Measurements from ENCODE around the gene PPARD. TPM values are rescaled to one million over a fixed set of nuclear protein-coding genes. Genes with fewer than 3 reads are reported as not detected.

PPARD gene
- total RNA-seq, 2 donors from 2014 or later = 6.0 to 11.2 TPM

DNA sequence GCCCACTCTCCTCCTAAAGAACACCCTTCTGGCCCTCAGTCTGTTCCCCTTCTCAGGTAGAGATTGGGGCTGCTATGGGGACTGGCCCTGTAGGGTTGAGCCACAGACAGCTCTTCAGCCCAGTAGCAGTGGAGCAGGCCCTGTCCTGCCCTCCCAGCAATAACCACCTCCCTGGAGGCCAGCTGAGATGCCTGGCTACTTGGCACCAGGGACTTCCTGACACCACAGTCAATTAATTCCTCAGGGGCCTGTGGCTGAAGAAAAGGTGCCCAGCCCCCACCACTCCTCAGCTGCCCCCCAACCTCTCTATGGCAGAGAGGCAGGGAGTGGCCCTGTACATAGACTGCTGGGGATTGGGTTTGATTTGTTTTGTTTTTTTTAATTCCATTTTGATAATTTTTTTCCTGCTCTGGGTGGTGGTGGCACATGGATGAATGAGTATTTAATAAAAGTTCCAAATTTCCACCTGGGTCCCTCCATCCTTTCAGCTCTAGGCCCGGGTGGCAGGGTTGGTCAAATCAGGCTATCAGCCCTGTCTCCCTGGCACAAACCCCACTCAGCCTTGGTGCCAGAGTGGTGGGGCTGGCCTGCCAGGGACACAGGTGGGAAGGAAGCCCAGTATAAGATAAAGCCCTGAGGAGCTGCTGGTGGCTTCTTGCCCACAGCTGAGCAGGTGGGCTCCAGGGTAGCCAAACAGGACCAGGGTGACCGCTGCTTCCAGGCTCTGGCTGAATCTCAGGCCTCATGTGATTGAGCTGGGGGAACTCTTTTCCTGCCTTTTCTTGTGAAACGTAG lies 46.6 kb upstream of the PPARD start:
- H3K36me3 ChIP-seq (replicated peaks in 1 of 2; ENCODE audit: insufficient read depth in 1 of 2, low read depth in 2 of 2) = peaks cover 0 to 8% of the 10 kb centered on the region in 2 donors
- TF ChIP-seq POLR2A (IDR thresholded peaks at IDR 0.05) = no peak
- TF ChIP-seq, protein P1, sequence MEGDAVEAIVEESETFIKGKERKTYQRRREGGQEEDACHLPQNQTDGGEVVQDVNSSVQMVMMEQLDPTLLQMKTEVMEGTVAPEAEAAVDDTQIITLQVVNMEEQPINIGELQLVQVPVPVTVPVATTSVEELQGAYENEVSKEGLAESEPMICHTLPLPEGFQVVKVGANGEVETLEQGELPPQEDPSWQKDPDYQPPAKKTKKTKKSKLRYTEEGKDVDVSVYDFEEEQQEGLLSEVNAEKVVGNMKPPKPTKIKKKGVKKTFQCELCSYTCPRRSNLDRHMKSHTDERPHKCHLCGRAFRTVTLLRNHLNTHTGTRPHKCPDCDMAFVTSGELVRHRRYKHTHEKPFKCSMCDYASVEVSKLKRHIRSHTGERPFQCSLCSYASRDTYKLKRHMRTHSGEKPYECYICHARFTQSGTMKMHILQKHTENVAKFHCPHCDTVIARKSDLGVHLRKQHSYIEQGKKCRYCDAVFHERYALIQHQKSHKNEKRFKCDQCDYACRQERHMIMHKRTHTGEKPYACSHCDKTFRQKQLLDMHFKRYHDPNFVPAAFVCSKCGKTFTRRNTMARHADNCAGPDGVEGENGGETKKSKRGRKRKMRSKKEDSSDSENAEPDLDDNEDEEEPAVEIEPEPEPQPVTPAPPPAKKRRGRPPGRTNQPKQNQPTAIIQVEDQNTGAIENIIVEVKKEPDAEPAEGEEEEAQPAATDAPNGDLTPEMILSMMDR (IDR thresholded peaks at IDR 0.05) = no peak
- intact Hi-C loops (cut with DNase I) = loop anchor here (5.0 kb wide), 1 partner anchor 157 kb away; the partner anchor contains the start of gene FANCE
- ATAC-seq (no peak), DNase-seq (no peak)
- no peaks in the 10 kb centered on the region for H3K9me3 ChIP-seq
- no peaks in the 10 kb centered on the region for H3K27me3 ChIP-seq
- peaks cover 35% of the 10 kb centered on the region for H3K4me1 ChIP-seq
- H3K4me3 ChIP-seq = no peak overlapping the region
- 31 to 56% methylated on average over 1 to 3 of the region's 3 CpGs for WGBS, 2 donors
- no peak overlapping the region for H3K27ac ChIP-seq

DNA sequence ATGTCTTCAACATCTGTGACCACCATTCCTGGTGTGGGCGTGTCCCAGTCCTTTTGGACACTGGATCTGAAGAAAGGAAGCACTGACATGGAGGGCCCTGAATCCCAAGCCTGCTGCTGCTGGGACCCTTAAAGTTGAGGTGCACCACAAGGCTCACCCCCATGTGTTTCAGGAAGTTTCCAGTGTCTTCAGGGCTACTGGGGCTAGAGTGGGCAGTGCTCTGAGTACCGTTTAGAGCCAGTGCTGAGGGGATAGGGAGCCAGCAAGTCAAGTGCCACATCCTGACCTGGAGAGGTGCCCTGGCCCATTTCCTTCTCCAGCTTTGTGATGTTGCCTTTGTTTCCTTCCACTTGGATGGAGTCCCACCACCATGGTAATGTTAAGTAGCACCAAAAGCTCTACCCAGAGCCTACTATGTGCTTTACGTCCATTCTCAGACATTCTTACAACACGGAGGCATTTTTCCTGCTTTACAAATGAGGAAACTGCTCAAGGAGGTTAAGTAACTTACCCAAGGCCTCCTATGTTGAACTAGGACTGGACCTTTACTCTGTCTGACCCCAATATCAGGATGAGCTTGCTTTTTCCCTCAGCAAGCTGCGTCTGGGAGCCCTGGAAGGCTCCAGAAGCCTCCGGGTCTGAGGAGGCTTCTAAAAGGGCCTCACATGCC lies 45.3 kb upstream of the PPARD start:
- TF ChIP-seq, protein P1 (IDR thresholded peaks at IDR 0.05) = no peak
- TF ChIP-seq POLR2A (IDR thresholded peaks at IDR 0.05) = no peak
- Histone ChIP-seq H3K27ac (peak overlapping the region in 3 of 4 donors; percentile 32 to 76 (median 74)), H3K9me3 (no peaks in the 10 kb centered on the region), H3K36me3 (replicated peaks in 1 of 2; ENCODE audit: insufficient read depth in 1 of 2, low read depth in 2 of 2) (peaks cover 0 to 3% of the 10 kb centered on the region in 2 donors), H3K4me1 (peaks cover 35% of the 10 kb centered on the region), H3K4me3 (no peak overlapping the region), H3K27me3 (no peaks in the 10 kb centered on the region)
- DNase-seq (no peak), ATAC-seq (no peak)
- WGBS, 2 donors = 40 to 41% methylated on average over 4 to 6 of the region's 6 CpGs
- intact Hi-C loops (cut with DNase I) = loop anchor here (5.0 kb wide), 1 partner anchor 155 kb away; the partner anchor contains the start of gene FANCE

DNA sequence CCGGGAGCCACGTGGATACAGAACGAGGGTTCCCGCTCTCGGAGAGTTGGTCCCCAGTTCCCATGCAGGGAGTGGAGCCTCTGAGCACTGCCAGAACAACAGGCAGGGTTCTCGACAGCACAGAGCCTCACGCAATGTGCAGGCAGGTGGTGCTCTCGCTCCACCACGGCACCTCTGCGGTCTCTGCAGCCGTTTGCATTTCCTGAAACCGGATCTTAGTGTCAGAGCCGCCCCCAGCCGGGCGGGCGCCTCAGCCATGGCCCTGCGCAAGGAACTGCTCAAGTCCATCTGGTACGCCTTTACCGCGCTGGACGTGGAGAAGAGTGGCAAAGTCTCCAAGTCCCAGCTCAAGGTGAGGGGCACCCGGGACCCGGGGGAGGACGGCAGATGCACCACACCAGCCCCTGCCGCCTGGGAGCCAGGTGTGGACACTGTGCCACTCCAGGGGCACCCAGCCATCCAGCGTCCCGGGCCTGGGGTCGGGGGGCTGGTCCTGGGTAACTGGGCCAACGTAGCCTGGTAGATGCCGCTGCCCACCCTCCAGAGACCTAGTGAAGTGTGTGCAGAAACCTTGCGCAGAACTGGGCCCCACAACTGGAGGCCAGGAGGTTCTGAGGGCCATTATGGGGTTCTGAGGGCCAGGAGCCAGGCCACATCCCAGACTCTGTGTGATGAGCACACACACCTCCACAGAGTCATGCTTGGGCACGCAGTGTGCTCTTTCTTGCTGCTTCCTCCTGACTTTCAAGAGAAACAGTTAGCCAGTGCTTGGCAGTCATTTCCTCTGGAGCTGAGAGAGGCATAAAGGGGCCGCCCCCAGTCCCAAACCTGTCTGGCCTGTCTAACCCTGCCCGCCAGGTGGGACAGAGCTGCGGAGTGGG lies 44.5 kb upstream of the PPARD start, which contains the start of gene DEF6:
TSS of gene DEF6 (plus strand) at position 218 of the 881 bp plus-strand sequence. CDS start at position 257, 39 bp downstream.
- intact Hi-C loops (cut with DNase I) = loop anchor here (5.0 kb wide), 1 partner anchor 154 kb away; the partner anchor contains the start of gene FANCE
- Histone ChIP-seq H3K27ac (peak within 1 kb of the TSS; percentile 32 to 76 (median 59)), H3K4me1 (peaks cover 35% of the 10 kb centered on the region), H3K9me3 (no peaks in the 10 kb centered on the region), H3K36me3 (replicated peaks in 1 of 2; ENCODE audit: insufficient read depth in 1 of 2, low read depth in 2 of 2) (peaks cover 0 to 3% of the 10 kb centered on the region in 2 donors), H3K27me3 (no peaks in the 10 kb centered on the region), H3K4me3 (peak within 1 kb of the TSS; percentile 21 to 71)
- peak; percentile 87 to 93 (median 91) for DNase-seq
- ATAC-seq = peak; percentile 96
- WGBS, 2 donors = 9 to 28% methylated on average over 13 to 25 of the region's 35 CpGs
- TF ChIP-seq, protein P1 (IDR thresholded peaks at IDR 0.05) = peak; percentile 53 to 98 (median 94)
- TF ChIP-seq POLR2A (IDR thresholded peaks at IDR 0.05) = peak; percentile 71 to 90 (median 84)

DNA sequence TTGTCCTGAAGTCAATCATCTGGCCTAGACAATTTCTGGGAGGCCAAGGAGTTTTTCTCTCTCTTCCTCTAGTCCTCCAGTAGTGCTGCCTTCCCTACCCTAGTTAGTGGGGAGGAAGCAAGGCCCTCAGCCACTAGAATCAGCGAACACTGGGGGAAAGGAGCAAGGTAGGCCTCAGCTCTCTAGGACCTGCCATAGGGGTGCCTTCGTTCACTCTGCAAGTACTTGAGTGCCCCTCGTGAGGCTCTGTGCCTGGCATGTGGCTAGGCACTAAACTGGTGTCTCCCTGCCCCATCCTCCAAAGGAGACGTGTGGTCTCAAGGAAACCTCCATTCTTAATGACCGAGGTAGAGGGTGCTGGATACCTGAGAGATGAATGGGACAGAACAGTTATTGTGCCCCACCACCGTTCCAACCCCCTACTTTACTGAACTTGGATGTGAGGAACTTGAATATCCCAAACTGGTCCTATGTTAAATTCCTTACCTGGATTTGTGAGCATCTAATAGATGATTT lies 43.7 kb upstream of the PPARD start:
- TF ChIP-seq POLR2A (IDR thresholded peaks at IDR 0.05) = no peak
- TF ChIP-seq, protein P1 (IDR thresholded peaks at IDR 0.05) = no peak
- ATAC-seq (no peak), DNase-seq (no peak)
- Histone ChIP-seq H3K27me3 (no peaks in the 10 kb centered on the region), H3K36me3 (replicated peaks in 1 of 2; ENCODE audit: insufficient read depth in 1 of 2, low read depth in 2 of 2) (peaks cover 0 to 3% of the 10 kb centered on the region in 2 donors), H3K4me3 (peak overlapping the region in 1 of 2 donors; percentile 71), H3K4me1 (peaks cover 35% of the 10 kb centered on the region), H3K27ac (peak overlapping the region in 1 of 4 donors; percentile 76), H3K9me3 (no peaks in the 10 kb centered on the region)
- intact Hi-C loops (cut with DNase I) = loop anchor here (5.0 kb wide), 1 partner anchor 154 kb away; the partner anchor contains the start of gene FANCE
- 70 to 71% methylated on average over 5 to 6 of the region's 6 CpGs for whole genome bisulfite sequencing, 2 donors
